HG03060 (cell line): ENCODE measurements around the gene PSMG4.
"Not testable (repeated sequence)": the region's sequence is repeated elsewhere in the genome, so short reads cannot be mapped to it uniquely, and the experiment has no call there.

Source experiments
- ATAC-seq: cut with Tn5 transposase; IDR thresholded peaks from one replicate; pipeline ENCODE4 v1.9.1; 2021; ENCODE audit warnings: low read depth, moderate number of reproducible peaks; ENCODE audit not compliant: unreplicated experiment

The PSMG4 gene

GRCh38 chr6:3230256-3230882, 28.4 kb upstream of the PSMG4 start:
- no peak for ATAC-seq

GRCh38 chr6:3230900-3231246, 27.9 kb upstream of the PSMG4 start:
- no peak for ATAC-seq

- no peak for ATAC-seq
These were observed 27.3 kb upstream of the PSMG4 start for GRCh38 chr6:3231247-3232016.

DNA sequence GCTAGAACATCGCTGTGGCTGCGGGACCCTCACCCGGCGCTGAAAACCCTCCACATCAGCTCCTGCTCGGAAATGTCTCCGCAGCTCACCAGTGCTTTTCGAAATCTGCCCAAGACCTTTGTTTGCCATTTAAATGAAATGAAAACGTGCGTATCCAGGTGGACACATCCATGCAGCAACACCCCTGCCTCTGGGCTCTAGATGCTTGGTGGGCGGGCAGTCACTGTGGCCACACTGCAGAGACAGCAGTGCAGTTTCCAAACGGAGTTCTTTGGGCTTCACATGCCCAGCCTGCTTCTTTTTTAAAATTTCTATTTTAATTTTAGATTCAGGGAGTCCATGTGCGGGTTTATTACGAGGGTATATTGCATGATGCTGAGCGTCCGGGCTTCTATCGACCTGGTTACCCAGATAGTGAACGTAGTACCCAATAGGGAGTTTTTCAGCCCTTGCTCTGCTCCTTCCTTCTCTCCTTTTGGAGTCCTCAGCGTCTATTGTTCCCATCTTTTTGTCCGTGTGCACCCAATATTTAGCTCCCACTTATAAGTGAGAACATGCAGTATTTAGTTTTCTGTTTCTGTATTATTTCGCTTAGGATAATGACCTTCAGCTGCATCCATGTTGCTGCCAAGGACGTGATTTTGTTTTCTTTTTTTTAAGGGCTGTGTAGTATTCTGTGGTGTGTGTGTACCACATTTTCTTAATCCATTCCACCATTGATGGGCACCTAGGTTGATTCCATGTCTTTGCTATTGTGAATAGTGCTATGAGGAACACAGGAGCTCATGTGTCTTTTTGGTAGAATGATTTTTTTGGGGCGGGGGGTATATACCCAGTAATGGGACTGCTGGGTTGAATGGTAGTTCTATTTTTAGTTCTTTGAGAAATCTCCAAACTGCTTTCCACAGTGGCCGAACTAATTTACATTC, 26.5 kb upstream of the PSMG4 start:
- ATAC-seq: no peak

DNA sequence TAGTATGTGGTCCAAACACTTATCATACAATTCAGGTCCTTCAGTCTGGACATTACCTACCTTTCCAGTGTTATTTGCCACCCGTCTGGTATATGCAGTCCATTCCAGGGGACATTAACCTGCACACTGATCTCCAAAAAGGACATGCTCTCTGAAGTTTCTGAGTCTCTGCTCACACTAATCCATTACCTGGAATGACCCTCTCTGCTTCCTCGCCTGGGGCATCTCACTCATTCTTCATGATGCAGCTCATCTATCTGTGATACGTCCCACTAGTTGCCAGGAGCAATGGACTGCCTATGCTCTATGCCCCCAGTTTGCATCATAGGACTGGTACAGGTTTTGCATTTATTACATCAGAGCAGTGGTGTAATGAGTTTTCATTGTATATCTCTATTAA, 25.4 kb upstream of the PSMG4 start:
- no peak for ATAC-seq

DNA sequence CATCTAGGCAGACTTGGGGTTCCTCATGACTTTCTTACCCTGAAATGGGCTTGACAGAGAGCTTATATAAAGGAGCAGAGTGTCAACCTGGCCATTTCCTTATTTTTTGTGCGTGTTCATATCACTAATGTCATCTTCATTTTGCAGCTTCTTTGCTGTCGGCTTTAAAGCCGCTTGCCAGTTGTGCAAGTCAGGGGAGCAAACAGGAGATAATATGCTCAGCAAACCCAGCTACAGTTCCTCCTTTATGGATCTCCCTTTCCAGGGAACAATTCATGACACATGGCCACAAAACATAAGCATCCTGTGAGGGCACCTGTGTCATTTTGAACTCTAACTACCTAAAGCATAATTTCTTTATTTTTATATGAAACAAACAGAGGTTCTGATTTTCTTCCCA, 24.8 kb upstream of the PSMG4 start:
- ATAC-seq: no peak

- no peak for ATAC-seq
These were observed 23.3 kb upstream of the PSMG4 start for GRCh38 chr6:3235486-3235885.

DNA sequence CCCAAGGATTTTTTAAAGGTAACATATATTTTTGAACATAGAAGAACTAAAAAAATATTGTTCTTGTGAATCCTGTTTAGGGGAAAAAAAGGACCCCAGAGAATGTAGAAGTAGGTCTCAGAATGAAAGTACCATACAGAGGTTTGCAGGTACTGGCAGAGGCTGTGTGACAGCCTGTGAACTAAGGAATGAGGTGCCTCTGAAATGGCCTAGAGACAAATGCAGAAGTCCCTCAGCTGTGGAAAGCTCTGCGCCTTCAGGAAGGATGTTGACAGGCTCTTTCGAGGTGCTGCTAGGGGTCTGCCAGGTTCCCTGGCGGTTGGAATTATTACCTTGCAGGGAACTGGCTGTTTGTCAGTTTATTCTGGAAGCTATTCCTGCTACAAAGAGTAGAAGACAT, 22.7 kb upstream of the PSMG4 start:
- no peak for ATAC-seq

- ATAC-seq: no peak
These were observed 20.7 kb upstream of the PSMG4 start for GRCh38 chr6:3237761-3238662.

DNA sequence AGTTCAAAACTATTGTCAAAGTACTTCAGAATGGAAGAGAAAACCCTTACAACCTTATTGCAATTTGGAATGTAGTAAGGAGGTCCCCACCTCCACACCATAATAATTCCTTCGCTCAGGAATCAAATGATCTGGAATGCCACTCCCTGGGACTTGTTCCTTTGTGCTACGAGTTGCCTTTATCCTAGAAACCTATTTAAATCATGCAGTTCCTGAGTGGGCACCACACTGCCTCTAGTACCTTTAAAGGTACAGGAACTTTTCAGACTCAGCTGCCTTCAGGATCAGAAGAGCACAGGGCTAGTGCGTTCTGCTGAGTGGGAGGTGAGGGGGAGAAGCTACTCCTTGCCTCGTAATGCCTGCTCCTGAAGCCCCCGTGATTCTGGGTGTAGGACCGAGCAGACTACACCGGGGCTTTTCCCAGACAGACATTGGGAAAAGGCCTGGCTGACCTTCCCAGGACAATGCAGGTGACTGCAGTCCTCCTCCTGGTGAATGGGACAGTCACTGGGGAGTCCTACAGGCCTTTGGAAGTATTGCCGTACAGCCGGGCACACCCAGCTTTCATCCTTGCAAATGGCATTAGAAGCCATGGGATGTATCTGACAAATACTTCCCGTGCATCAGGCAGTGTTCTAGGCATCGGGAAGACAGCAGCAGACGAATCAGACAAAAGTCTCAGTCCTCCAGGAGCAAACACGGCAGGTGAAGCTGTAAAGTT, 19.5 kb upstream of the PSMG4 start:
- ATAC-seq: no peak

DNA sequence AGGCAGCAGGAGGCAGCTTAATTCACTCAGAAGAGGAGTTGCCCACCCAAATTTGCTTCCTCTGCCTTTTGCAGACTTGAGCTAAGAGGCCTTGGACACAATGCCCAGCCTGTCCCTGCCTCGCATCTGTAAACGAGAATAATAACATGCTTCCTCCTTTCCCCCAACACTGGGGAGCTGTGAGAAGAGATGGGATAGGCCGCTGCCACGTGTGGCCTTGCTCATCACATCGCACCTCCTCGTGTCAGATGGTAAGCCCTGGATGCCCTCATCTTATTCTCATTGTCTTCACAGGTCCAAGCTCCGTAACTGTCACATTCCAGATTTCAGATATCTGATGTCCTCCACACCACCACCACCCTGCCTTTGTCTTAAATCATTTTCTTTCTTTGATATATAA, 18.2 kb upstream of the PSMG4 start:
- ATAC-seq: no peak

DNA sequence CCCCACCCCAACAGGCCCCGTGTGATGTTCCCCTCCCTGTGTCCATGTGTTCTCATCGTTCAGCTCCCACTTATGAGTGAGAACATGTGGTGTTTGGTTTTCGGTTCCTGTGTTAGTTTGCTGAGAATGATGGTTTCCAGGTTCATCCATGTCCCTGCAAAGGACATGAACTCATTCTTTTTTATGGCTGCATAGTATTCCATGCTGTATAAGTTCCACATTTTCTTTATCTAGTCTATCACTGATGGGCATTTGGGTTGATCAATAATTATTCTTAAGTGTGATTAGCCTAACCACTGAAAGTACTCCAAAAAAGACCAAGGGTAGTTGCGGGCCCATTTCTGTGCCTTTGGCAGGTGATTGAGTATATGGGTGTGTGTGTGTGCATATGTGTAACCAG, 17.0 kb upstream of the PSMG4 start:
- not testable (repeated sequence) for ATAC-seq

DNA sequence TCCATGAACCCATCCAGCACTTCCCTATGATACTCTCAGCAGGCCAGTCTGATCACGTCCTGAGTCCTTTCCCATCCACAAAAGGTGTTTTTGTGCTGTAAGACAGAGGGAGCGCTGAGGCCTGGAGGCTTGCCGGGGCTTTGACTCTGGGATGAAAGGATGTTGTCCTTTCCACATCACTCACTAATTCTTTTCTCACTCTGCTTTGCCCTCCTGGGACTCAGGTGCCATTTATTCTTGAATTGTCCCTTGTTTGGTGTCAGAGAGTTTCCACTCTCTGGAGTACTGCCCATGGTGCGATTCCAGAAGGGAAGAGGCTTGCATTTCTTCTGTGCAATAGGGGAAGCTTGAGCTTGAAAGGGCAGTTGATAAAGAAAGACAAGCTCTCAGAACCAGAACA, 16.0 kb upstream of the PSMG4 start:
- no peak for ATAC-seq

GRCh38 chr6:3244003-3244831, 14.5 kb upstream of the PSMG4 start:
- ATAC-seq: no peak

DNA sequence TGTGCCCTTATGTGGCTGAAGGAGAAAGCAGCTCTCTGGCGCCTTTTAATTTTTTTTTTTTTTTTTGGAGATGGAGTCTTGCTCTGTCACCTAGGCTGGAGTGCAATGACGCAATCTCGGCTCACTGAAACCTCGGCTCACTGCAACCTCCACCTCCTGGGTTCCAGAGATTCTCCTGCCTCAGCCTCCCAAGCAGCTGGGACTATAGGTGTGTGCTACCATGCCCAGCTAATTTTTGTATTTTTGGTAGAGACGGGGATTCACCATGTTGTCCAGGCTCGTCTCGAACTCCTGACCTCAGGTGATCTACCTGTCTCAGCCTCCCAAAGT, 13.9 kb upstream of the PSMG4 start:
- ATAC-seq: not testable (repeated sequence)

- ATAC-seq: no peak
These were observed 13.5 kb upstream of the PSMG4 start for GRCh38 chr6:3245216-3245615.

DNA sequence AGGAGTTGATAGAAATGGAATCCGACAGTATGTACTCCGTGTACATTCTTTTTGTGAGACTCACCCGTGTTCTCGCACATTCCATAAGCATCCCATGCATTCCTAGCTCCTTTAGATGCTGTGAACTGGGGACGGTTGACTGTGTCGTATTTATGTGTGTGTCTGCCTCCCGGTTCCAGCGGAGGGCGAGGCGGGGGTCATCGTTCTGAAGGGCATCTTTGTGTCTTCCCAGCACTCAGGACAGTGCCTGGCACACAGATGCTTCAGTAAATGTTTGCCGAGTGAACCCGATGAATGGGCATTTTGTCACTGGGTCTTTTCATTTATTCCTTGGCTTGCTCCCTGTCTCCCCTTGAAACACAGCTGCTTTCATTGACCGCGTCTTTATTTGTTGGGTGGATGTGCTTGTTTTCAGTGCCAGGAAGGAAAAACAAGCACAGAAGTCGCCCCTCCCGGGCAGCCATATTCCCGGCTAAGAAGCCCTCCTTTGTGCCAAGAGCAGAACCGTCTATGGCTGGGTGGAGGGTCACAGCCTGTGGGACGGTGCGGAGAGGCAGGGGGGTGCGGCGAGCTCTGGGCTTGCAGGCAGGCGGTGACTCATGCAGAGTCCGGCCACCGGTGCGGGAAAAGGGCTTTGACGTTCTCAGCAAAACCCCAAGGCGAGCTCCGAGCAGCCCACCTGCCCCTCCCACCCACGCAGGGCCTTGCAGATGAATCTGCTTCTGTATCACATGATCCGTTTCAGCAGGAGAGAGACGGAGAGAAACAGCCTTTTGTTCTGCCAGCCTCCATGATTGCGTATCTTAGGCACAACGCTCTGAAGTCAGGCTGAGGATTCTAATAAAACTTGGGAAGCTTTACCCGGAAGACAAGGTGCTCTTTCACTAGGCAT, 11.2 kb upstream of the PSMG4 start:
- no peak for ATAC-seq

GRCh38 chr6:3249821-3250220, 8.9 kb upstream of the PSMG4 start:
- ATAC-seq: no peak
